Sigmoid colon (tissue), 4 donors: ENCODE results near the gene RBM18.

Source experiments
- EP300 ChIP-seq, 4 donors: sonication (generic); formaldehyde crosslinking; IDR thresholded peaks; one replicate each; pipeline ENCODE4 v1.6.1; 2017; ENCODE audit warnings: antibody characterized with exemption in 4 of 4
- POLR2A ChIP-seq, 2 donors: fragments of 450-650 bp; IDR thresholded peaks; one replicate each; pipeline ENCODE4 v1.6.1; 2016; ENCODE audit warnings: antibody characterized with exemption in 2 of 2, mild to moderate bottlenecking in 2 of 2, moderate library complexity in 2 of 2
- TF ChIP-seq, protein P1 (sequence below), 4 experiments: fragments of 450-650 bp in 3 of 4; fragments of 200-600 bp in 1 of 4; IDR thresholded peaks; one replicate each; pipeline ENCODE4 v1.5.1; 2016 to 2019; ENCODE audit warnings: antibody characterized with exemption in 4 of 4, mild to moderate bottlenecking in 3 of 4, moderate library complexity in 2 of 4

DNA sequence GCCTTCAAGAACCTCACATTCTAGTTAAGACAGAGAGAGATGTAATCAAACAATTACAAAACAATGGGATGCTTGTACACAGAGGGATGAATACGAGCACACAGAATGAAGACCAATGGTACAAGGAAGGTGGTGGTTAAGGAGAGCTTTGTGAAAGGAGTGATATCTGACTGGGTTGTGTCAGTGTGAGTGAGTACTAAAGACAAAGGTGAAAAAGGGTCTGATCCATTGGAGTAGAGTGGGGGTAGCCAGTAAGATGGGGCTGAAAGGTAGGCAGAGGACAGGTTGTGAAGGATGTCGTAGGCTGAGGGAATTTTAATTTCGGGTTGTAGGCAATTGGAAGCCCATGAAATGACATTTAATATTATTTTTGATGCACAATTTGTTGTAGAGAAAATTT lies 9.9 kb downstream of the RBM18 start:
- TF ChIP-seq, protein P1, sequence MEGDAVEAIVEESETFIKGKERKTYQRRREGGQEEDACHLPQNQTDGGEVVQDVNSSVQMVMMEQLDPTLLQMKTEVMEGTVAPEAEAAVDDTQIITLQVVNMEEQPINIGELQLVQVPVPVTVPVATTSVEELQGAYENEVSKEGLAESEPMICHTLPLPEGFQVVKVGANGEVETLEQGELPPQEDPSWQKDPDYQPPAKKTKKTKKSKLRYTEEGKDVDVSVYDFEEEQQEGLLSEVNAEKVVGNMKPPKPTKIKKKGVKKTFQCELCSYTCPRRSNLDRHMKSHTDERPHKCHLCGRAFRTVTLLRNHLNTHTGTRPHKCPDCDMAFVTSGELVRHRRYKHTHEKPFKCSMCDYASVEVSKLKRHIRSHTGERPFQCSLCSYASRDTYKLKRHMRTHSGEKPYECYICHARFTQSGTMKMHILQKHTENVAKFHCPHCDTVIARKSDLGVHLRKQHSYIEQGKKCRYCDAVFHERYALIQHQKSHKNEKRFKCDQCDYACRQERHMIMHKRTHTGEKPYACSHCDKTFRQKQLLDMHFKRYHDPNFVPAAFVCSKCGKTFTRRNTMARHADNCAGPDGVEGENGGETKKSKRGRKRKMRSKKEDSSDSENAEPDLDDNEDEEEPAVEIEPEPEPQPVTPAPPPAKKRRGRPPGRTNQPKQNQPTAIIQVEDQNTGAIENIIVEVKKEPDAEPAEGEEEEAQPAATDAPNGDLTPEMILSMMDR (IDR thresholded peaks at IDR 0.05): no peak
- TF ChIP-seq POLR2A (IDR thresholded peaks at IDR 0.05) (no peak), EP300 (IDR thresholded peaks at IDR 0.05) (no peak)
